HG02759 (cell line): Measurements from ENCODE around the gene GPR37.

Experiments
- ATAC-seq: cut with Tn5 transposase; IDR thresholded peaks from one replicate; pipeline ENCODE4 v1.9.1; 2021; ENCODE audit warnings: mild to moderate bottlenecking, moderate library complexity; ENCODE audit not compliant: unreplicated experiment

The GPR37 gene

DNA sequence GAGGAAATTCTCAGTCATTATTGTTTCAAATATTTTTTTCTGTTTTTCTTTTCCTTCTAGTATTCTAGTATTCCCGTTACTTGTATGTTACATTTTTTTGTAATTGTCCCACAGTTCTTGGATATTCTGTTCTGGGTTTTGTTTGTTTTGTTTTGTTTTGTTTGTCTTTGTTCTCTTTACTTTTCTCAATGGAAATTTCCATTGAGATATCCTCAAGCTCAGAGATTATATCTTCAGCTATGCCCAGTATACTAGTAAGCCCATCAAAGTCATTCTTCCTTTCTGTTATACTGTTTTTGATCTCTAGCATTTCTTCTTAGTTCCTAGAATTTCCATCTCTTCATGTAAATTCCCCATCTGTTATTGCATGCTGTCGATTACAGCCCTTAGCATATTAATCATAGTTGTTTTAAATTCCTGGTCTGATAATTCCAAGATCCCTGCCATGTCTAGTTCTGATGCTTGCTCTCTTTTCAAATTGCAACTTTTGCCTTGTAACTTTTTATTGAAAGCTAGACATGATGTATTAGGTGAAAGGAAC is 27.8 kb downstream of the GPR37 start:
- ATAC-seq = no peak

DNA sequence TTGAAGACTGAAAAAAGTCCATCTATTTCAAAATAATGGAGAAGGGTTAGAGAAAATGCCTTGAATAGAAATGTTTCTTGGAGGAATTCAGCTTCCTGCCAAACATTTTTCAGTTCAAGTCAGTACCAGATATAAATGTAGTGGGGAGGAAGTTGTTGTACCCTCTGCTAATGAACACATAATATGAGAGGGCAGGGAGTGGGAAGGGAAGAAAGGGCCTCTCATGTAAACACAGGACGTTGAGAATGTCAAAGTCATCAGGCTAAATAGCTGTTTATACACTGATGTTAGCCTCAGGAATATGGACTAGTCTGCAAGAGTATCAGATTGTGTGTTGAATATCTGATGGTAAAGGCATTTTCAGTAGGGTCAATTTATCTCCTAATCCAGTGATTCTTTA is 37.0 kb downstream of the GPR37 start:
- no peak for ATAC-seq

DNA sequence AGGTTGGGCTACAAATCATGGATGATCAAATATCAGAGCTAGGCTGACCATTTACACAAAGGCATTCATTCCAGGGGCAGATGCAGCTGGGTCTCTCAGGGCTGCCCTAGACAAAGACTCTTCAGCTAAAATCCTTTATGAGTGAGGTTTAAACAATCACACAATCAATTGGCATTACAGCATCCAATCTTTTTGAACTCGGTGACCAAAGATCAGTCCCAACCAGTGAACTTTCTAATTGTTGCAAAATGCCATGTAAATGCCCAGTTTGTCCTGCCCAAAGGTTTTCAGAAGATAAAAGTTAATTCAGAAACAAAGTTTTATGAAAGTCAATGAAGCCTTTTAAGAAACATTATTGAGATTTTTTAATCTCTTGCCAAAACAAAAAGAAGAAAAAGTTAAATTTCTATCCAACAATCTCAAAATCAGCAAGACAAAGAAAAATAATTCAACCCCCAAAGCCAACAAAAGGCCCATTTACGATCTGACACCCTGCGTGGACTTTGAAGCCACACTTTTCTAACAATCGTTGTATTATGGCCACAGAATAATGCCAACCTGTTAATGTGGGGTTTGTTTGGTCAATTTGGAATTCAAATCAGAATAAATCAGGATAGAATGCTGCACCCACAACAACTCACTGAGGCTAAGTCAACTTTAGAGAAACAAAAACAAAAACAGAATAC is 40.9 kb downstream of the GPR37 start:
- ATAC-seq = no peak

DNA sequence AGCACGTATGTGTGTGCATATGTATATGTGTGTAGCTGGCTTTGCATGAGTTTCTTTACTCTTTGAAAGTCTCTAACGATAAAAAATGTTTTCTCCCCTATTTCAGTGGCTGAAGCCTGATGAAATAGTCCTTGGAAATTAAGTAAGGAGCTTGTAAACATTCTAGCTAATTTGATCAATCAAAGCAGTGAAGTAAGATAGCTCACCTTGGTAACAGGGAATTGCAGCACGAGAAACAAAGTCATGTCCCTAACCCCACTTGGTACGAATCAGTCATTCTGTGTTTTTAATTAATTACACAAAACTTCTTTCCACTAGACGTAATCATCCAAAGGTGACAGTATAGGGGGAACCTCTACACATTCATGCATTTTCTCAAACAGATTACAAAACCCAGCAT is 41.5 kb downstream of the GPR37 start:
- ATAC-seq = no peak

DNA sequence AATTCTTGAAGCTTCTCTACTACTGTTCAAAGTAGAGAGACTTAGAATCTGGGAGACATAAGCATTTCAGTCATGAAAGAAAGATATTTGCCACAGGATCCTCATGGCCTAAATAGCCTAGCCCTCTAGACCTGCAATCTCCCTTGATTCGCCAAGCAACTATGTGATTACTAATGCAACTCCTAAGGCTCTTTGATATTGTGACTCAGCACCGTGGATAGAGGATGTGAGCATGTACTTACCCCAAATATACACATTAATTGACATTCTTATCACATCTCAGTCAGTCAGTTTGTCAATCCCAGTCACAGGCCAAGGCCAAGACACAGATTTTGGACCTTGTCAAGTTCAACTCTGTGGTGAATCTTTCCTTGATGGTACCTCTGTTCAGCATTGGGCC is 42.6 kb downstream of the GPR37 start:
- no peak for ATAC-seq

DNA sequence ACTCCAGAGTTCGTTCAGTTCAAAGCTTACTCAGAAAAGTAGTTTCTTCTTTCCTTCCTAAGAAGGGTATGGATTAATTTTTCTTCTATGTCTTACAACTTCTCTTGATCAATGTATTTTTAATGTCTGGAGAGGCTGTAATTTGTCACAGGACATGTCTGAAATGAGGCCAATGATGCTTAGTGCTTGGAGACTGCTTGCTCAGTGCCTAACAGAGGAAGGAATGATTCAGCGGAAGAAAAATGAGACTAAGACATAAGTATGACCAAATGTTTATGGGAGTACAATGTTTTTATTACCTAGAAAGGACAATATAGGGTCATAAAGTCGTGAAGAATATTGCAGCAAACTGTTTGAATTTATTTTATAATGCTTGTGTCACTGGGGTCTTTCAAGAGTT is 43.3 kb downstream of the GPR37 start:
- no peak for ATAC-seq

DNA sequence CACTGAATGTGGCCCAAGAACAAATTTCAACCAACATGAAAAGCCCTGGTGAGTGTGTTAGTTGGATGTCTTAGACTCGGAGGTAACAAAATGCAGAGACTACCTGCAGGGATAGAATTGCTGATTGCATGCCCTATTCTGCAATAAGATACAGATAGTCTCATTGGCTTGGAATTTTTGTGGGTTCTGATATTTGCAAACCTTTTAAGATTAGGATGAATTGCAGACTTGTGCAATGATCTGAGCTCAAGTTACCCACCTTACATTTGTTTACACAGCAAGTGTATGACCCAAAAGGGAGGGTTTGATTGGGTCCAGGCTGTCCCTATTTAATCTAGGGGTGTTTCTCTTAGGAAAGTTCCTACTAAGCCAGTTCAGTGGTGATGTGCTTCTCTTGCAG is 45.4 kb downstream of the GPR37 start:
- ATAC-seq = no peak

DNA sequence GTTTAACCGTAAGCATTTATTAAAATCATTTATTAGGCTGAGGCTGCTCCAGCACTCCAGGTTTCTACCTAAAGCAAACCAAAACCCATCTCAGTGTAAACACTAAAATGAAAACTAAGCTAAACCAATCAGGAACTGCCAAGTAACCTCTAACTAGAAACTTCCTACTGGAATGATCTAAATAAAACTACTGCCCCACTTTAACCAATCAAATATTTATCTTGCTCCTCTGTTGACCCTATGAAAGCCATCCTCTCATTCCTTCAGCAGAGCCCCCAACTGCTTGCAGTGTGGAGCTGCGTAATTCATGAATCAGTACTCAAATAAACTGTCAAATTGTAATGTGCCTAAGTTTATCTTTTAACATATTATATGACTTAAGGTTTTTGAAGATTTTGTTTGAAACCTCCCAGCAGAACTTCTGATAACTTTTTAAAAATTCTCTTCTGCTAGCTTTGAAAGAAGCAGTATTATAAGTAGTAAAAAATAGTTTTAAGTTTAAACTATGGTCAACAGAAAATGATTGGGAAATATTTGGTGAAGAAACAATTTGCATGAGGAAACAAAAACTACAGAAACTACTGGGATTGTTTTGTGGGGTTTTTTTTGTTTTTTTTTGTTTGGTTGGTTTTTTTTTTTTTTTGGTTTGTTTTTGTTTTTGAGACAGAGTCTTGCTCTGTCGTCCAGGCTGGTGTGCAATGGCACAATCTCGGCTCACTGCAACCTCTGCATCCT is 47.4 kb downstream of the GPR37 start:
- ATAC-seq = no peak

DNA sequence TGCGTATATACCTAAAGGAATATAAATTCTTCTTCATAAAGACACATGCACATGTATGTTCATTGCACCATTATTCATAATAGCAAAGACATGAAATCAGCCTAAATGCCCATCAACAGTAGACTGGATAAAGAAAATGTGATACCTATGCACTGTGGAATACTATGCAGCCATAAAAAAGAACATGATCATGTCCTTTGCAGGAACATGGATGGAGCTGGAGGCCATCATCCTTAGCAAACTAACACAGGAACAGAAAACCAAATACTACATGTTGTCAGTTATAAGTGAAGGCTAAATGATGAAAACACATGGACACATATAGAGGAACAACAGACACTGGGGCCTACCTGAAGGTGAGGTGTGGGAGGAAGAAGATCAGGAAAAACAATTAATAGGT is 48.7 kb downstream of the GPR37 start:
- ATAC-seq = no peak

DNA sequence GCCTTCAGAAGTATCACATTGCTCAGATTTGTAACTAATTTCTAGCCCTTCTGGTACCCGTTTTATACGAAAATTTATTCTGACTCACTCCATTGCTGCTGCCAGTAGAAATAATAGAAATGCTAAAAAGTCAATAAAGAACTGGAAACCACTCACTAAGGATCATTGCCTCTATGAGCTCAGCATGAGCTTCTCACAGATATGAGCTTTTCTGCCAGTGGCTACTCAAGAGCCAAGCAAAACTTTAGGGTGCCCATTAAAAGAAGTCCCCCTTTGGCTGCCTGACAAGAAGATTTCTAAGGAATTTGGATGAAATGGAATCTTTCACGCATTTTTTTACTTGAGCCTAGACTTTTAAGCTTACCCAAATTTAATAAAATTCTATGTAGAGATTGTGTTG is 52.5 kb downstream of the GPR37 start:
- no peak for ATAC-seq

DNA sequence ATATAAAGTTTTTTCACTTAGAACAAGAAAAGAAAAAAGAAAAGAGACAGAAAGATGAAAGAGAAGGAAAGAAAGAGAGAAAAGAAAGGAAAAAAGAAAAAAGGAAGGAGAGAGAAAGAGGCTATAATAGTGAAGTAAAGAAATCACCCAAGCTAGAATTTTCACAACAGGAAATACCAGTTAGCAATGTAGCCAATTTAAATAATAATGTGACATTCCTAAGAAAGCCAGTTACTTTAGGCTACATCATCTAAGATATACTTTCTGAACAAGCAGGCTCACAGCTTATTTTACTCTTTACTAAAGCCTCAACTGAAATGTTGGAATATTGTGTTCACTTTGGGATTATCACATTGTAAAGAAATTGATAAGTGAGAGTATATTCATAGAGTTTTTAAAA is 53.6 kb downstream of the GPR37 start:
- ATAC-seq = no peak

DNA sequence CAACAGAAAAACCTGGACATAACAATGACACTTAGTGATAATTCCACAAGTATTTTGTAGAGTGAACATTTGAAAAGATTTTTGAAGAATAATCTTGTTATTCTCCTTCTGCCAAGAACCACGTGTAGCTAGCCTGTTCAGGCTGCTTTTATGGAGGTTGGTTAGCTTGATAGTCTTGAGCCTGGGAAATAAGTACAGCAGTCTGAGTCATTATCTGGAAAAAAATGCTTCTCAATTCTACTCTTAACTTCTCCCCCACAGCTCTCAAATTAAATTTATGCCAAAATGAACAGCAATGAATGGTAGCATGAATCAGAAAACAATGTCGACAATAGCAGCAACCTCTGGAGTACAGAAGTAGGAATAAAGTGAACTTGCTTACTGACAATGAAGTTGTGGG is 63.2 kb downstream of the GPR37 start:
- ATAC-seq = no peak

DNA sequence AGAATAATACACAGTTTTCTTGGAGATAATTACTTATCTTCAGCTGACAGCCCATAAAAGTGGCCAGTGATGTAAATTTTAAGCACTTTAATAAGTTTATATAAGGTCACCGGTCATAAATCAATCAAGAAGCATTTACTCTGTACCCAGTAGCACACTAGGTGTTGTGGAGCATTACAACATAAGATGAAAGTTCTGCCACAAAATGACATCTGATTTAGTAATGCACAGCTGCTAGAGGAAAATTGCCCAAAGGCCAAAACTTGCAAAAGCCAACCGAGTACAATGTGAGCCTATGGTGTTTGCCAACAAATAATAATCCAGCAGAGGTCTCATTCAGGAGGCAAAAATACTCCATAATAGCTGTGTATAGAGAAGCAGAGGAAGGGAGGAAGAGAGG is 63.6 kb downstream of the GPR37 start:
- ATAC-seq = no peak

DNA sequence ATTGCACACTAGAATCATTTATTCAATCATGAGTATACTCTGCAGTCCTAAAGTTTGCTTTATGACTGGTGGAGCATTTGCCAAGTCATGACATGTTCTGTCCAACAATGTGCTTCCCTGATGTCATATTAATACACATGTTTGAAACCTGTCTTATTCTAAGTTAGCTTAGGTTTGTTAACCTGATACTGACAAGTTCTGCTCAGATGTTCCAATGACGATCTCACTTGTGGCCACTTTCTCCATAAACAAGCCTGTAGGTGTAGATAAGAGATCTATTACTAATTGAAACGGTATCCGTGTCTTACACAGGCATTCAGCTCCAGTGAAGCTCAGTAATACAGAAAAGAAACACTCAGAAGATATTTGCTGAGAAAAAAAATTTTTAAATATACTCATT is 64.9 kb downstream of the GPR37 start:
- ATAC-seq = no peak

DNA sequence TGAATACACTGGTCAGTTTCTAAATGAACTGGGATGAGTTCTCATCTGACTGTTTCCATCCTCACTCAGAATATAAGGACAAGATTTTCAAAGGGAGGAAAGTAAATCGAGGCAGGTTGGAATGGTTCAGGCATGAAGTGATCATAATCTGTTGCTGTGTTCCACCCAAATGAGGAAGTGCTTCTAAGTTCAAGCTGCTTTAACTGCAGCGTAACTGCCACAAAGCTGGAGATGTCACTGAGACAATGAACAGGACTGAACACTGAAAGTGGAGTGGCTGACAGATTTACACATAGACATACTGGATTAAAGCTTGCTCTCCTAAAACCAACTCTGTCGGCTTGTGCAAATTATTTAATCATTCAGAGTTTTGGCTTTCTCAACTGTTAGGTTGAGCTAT is 66.6 kb downstream of the GPR37 start:
- ATAC-seq = no peak

DNA sequence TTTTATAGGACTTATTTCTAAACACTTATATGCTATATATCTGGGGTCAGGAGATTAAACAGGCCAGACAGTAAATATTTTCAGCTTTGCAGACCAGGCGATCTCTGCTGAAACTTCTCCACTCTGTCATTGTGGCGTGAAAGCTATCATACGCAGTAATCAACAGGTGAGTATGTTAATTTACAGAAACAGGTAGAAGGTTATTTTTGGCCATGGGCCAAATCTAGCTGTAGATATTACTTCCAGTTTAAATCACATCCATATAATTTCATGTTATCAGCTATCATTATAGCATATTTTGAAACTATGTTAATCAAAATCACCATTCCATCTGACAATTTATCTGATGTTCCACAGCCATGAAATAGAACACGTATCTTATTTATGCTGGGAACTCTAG is 67.8 kb downstream of the GPR37 start:
- no peak for ATAC-seq
